ENCODE data around the gene PARD6B.

GRCh38 chr20:50734730-50735679 lies 3.6 kb downstream of the PARD6B start:
- TF ChIP-seq EZH2phosphoT487 (IDR thresholded peaks at IDR 0.05; ENCODE audit: low read depth) (no peak), CTCF (IDR thresholded peaks at IDR 0.05; ENCODE audit: low read depth, low read length) (no peak)

Measured in OCI-LY3 (cell line).